ENCODE results near the gene NFATC2.

NFATC2 gene

GRCh38 chr20:51425347-51426106 is 117.0 kb downstream of the NFATC2 start:
- Histone ChIP-seq H3K27ac (ENCODE audit: low read length) (peak overlapping the region; percentile 78), H3K9ac (ENCODE audit: low read length) (peak overlapping the region; percentile 9; the same call in 1 of the 2 replicates), H3K27me3 (ENCODE audit: low read depth, low read length) (no peaks in the 10 kb centered on the region), H2AFZ (ENCODE audit: low read depth, low read length) (no peak overlapping the region), H3K4me1 (ENCODE audit: low read length) (peaks cover 65% of the 10 kb centered on the region), H3K36me3 (replicated peaks; ENCODE audit: low read depth, low read length) (peaks cover 62% of the 10 kb centered on the region), H3K79me2 (ENCODE audit: low read length) (peaks cover 29% of the 10 kb centered on the region), H3K9me3 (ENCODE audit: insufficient read depth, low read length) (no peaks in the 10 kb centered on the region), H4K20me1 (ENCODE audit: insufficient read depth, low read length) (peaks cover 27% of the 10 kb centered on the region), H3K4me2 (ENCODE audit: low read length) (peak overlapping the region; percentile 54), H3K4me3 (ENCODE audit: low read length) (peak overlapping the region; percentile 8)
- TF ChIP-seq CTCF (IDR thresholded peaks at IDR 0.05; ENCODE audit: low read depth, low read length) (no peak), EZH2phosphoT487 (IDR thresholded peaks at IDR 0.05; ENCODE audit: low read depth) (no peak)

- Histone ChIP-seq H3K79me2 (ENCODE audit: low read length) (peaks cover 26% of the 10 kb centered on the region), H3K27ac (ENCODE audit: low read length) (peak overlapping the region; percentile 78), H2AFZ (ENCODE audit: low read depth, low read length) (no peak overlapping the region), H3K9me3 (ENCODE audit: insufficient read depth, low read length) (no peaks in the 10 kb centered on the region), H3K36me3 (replicated peaks; ENCODE audit: low read depth, low read length) (peaks cover 61% of the 10 kb centered on the region), H3K4me3 (ENCODE audit: low read length) (peak overlapping the region; percentile 8), H3K9ac (ENCODE audit: low read length) (peak overlapping the region; percentile 28; the same call in 1 of the 2 replicates), H3K4me2 (ENCODE audit: low read length) (peak overlapping the region; percentile 54), H3K4me1 (ENCODE audit: low read length) (peaks cover 55% of the 10 kb centered on the region), H4K20me1 (ENCODE audit: insufficient read depth, low read length) (peaks cover 22% of the 10 kb centered on the region), H3K27me3 (ENCODE audit: low read depth, low read length) (no peaks in the 10 kb centered on the region)
- no peak for TF ChIP-seq EZH2phosphoT487 (IDR thresholded peaks at IDR 0.05; ENCODE audit: low read depth)
- TF ChIP-seq CTCF (IDR thresholded peaks at IDR 0.05; ENCODE audit: low read depth, low read length): peak; percentile 8; the same call in 1 of the 2 replicates
Observed at GRCh38 chr20:51424270-51425117, 118.0 kb downstream of the NFATC2 start.

GRCh38 chr20:51423810-51424209 is 118.7 kb downstream of the NFATC2 start:
- H3K4me3 ChIP-seq (ENCODE audit: low read length): peak overlapping the region; percentile 7; the same call in 1 of the 2 replicates
- H3K4me1 ChIP-seq (ENCODE audit: low read length): peaks cover 54% of the 10 kb centered on the region
- no peaks in the 10 kb centered on the region for H3K27me3 ChIP-seq (ENCODE audit: low read depth, low read length)
- TF ChIP-seq CTCF (IDR thresholded peaks at IDR 0.05; ENCODE audit: low read depth, low read length): no peak
- TF ChIP-seq EZH2phosphoT487 (IDR thresholded peaks at IDR 0.05; ENCODE audit: low read depth): no peak
- H3K9ac ChIP-seq (ENCODE audit: low read length): peak overlapping the region; percentile 28; the same call in 1 of the 2 replicates
- peaks cover 17% of the 10 kb centered on the region for H4K20me1 ChIP-seq (ENCODE audit: insufficient read depth, low read length)
- H3K27ac ChIP-seq (ENCODE audit: low read length): peak overlapping the region; percentile 78
- peak overlapping the region; percentile 54 for H3K4me2 ChIP-seq (ENCODE audit: low read length)
- H3K79me2 ChIP-seq (ENCODE audit: low read length): peaks cover 26% of the 10 kb centered on the region
- H3K36me3 ChIP-seq (replicated peaks; ENCODE audit: low read depth, low read length): peaks cover 61% of the 10 kb centered on the region
- no peaks in the 10 kb centered on the region for H3K9me3 ChIP-seq (ENCODE audit: insufficient read depth, low read length)
- H2AFZ ChIP-seq (ENCODE audit: low read depth, low read length): no peak overlapping the region

GRCh38 chr20:51423290-51423667 is 119.2 kb downstream of the NFATC2 start:
- TF ChIP-seq EZH2phosphoT487 (IDR thresholded peaks at IDR 0.05; ENCODE audit: low read depth) (no peak), CTCF (IDR thresholded peaks at IDR 0.05; ENCODE audit: low read depth, low read length) (no peak)

More at GRCh38 chr20:51423290-51423667, 119.2 kb downstream of the NFATC2 start:
- Histone ChIP-seq H3K4me2 (ENCODE audit: low read length) (peak overlapping the region; percentile 54), H3K27me3 (ENCODE audit: low read depth, low read length) (no peaks in the 10 kb centered on the region), H3K4me1 (ENCODE audit: low read length) (peaks cover 54% of the 10 kb centered on the region), H3K36me3 (replicated peaks; ENCODE audit: low read depth, low read length) (peaks cover 57% of the 10 kb centered on the region), H2AFZ (ENCODE audit: low read depth, low read length) (no peak overlapping the region), H4K20me1 (ENCODE audit: insufficient read depth, low read length) (peaks cover 17% of the 10 kb centered on the region), H3K27ac (ENCODE audit: low read length) (peak overlapping the region; percentile 78), H3K4me3 (ENCODE audit: low read length) (peak overlapping the region; percentile 7; the same call in 1 of the 2 replicates), H3K9me3 (ENCODE audit: insufficient read depth, low read length) (no peaks in the 10 kb centered on the region), H3K79me2 (ENCODE audit: low read length) (peaks cover 26% of the 10 kb centered on the region), H3K9ac (ENCODE audit: low read length) (peak overlapping the region; percentile 28; the same call in 1 of the 2 replicates)

Measured in OCI-LY3 (cell line).